Mesenchymal stem cell (in vitro differentiated cells and primary cell): ENCODE data around the gene BRIP1.

Experiments
- DNase-seq: peaks from one replicate; pipeline ENCODE4 v3.0.0-alpha.2; 2013
- H2AFZ ChIP-seq: one replicate; pipeline ENCODE4 v1.6.1; 2013; ENCODE audit warnings: low read depth, mild to moderate bottlenecking, control low read depth, inconsistent platforms, low read length, moderate library complexity
- H2AK5ac ChIP-seq: 2 replicates; pipeline ENCODE4 v1.6.1; 2013; ENCODE audit warnings: low read length, moderate library complexity, mild to moderate bottlenecking, inconsistent platforms; ENCODE audit not compliant: severe bottlenecking
- H2BK120ac ChIP-seq: one replicate; pipeline ENCODE4 v1.6.1; 2013; ENCODE audit warnings: low read depth, mild to moderate bottlenecking, inconsistent platforms, low read length, moderate library complexity
- H2BK12ac ChIP-seq, 2 experiments: one replicate each; pipeline ENCODE4 v1.6.1; 2013; ENCODE audit warnings: inconsistent platforms in 2 of 2, low read length in 2 of 2, mild to moderate bottlenecking in 2 of 2, moderate library complexity in 2 of 2, control low read depth in 1 of 2
- H2BK15ac ChIP-seq: one replicate; pipeline ENCODE4 v1.6.1; 2013; ENCODE audit warnings: mild to moderate bottlenecking, low read depth, inconsistent platforms; ENCODE audit not compliant: poor library complexity, severe bottlenecking
- H2BK5ac ChIP-seq: 2 replicates; pipeline ENCODE4 v1.6.1; 2013; ENCODE audit warnings: low read depth, mild to moderate bottlenecking, low read length, control low read depth, inconsistent platforms; ENCODE audit not compliant: poor library complexity, severe bottlenecking
- H3K14ac ChIP-seq, 2 experiments: one replicate each; pipeline ENCODE4 v1.6.1; 2013; ENCODE audit warnings: inconsistent platforms in 2 of 2, low read length in 2 of 2, control low read depth in 1 of 2, mild to moderate bottlenecking in 1 of 2, moderate library complexity in 1 of 2
- H3K18ac ChIP-seq, 2 experiments: one replicate each; pipeline ENCODE4 v1.6.1; 2013; ENCODE audit warnings: inconsistent platforms in 2 of 2, low read length in 2 of 2, control low read depth in 1 of 2, low read depth in 1 of 2, mild to moderate bottlenecking in 1 of 2
- H3K23ac ChIP-seq, 2 experiments: one replicate each; pipeline ENCODE4 v1.6.1; 2013; ENCODE audit warnings: inconsistent platforms in 2 of 2, low read length in 2 of 2, mild to moderate bottlenecking in 2 of 2, moderate library complexity in 2 of 2, control low read depth in 1 of 2
- H3K27ac ChIP-seq: 2 replicates; pipeline ENCODE4 v1.5.1; 2013; ENCODE audit warnings: mild to moderate bottlenecking, moderate library complexity, low read length, control low read depth, inconsistent platforms; ENCODE audit not compliant: poor library complexity, severe bottlenecking
- H3K27me3 ChIP-seq, 2 experiments: 2 replicates each; pipeline versions ENCODE4 v1.6.1 to v1.7.0; 2013; ENCODE audit warnings: low read length in 2 of 2, mild to moderate bottlenecking in 2 of 2, moderate library complexity in 2 of 2, control low read depth in 1 of 2, inconsistent platforms in 1 of 2; ENCODE audit not compliant: control insufficient read depth in 1 of 2, insufficient read depth in 1 of 2
- H3K36me3 ChIP-seq, 2 experiments: 2 replicates each; pipeline versions ENCODE4 v1.6.1 to v1.7.0; 2013; ENCODE audit warnings: low read length in 2 of 2, control low read depth in 1 of 2, inconsistent platforms in 1 of 2, low read depth in 1 of 2, mild to moderate bottlenecking in 1 of 2; ENCODE audit not compliant: insufficient read depth in 2 of 2, control insufficient read depth in 1 of 2
- H3K4ac ChIP-seq, 2 experiments: one replicate each; pipeline ENCODE4 v1.6.1; 2013; ENCODE audit warnings: inconsistent platforms in 2 of 2, low read length in 2 of 2, mild to moderate bottlenecking in 2 of 2, moderate library complexity in 2 of 2, control low read depth in 1 of 2, low read depth in 1 of 2
- H3K4me1 ChIP-seq: 2 replicates; pipeline ENCODE4 v1.6.1; 2013; ENCODE audit warnings: low read depth, low read length, control low read depth; ENCODE audit not compliant: control insufficient read depth, insufficient read depth
- H3K4me2 ChIP-seq: 2 replicates; pipeline ENCODE4 v1.6.1; 2013; ENCODE audit warnings: low read length, mild to moderate bottlenecking, inconsistent platforms; ENCODE audit not compliant: poor library complexity, severe bottlenecking
- H3K4me3 ChIP-seq, 2 experiments: 2 replicates each; pipeline versions ENCODE4 v1.5.1 to v1.7.0; 2013; ENCODE audit warnings: low read length in 2 of 2, mild to moderate bottlenecking in 2 of 2, control low read depth in 1 of 2, low read depth in 1 of 2; ENCODE audit not compliant: insufficient read depth in 1 of 2
- H3K79me1 ChIP-seq: replicated peaks from 2 replicates; pipeline ENCODE4 v1.6.1; 2013; ENCODE audit warnings: mild to moderate bottlenecking, control low read depth, low read length, inconsistent platforms; ENCODE audit not compliant: poor library complexity, severe bottlenecking
- H3K9ac ChIP-seq: 2 replicates; pipeline ENCODE4 v1.7.0; 2013; ENCODE audit warnings: mild to moderate bottlenecking, low read length, moderate library complexity
- H3K9me3 ChIP-seq: 2 replicates; pipeline ENCODE4 v1.7.0; 2013; ENCODE audit warnings: mild to moderate bottlenecking, low read length; ENCODE audit not compliant: control insufficient read depth
- H4K8ac ChIP-seq: one replicate; pipeline ENCODE4 v1.6.1; 2013; ENCODE audit warnings: inconsistent platforms, mild to moderate bottlenecking, low read length, moderate library complexity
- H4K91ac ChIP-seq: one replicate; pipeline ENCODE4 v1.6.1; 2013; ENCODE audit warnings: mild to moderate bottlenecking, low read length, inconsistent platforms
- WGBS: methylation state at CpG from one replicate; pipeline ENCODE4 v1.1.7; 2013; ENCODE audit warnings: mixed read lengths; 5-methylcytosine and 5-hydroxymethylcytosine counted together

Gene BRIP1

DNA sequence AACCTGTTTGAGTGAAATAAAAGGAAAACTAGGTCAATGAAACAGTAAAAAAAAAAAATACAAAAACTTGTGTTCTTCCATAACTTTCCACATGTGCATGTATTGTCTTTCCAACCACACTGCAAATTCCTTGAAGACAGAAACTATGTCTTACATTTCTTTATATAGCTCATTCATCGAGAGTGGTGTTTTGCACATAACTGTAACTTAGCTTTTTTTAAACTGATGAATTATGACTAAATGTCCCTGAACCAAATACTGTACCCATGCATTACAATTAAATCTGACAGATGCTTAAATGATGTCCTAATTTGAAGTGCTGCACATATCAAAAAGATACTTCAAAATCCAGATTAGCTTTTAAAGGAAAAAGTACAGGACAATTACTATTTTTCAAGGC is 50.1 kb downstream of the BRIP1 start:
- no peak overlapping the region for H3K27ac ChIP-seq
- H3K9me3 ChIP-seq, result no peaks in the 10 kb centered on the region
- no peaks in the 10 kb centered on the region for H3K27me3 ChIP-seq

DNA sequence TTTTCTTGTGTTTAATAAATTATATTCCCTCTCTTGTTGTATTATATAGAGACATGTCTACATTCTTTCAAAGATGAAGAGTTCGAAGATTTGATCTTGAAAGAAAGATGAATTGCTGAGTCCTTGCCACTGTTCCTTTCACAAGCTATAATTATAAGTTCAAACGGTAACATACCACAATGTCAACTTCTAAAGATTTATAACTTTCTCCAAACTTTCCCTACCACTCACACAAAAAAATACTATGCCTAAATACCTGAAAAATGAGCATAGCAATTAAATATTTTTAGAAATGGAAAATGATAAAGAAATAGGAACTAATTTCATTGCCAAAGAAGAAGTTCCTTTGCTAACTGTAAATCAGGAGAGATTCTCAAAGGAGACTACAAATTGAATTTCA is 50.6 kb downstream of the BRIP1 start:
- Histone ChIP-seq H3K9me3 (no peaks in the 10 kb centered on the region), H2BK5ac (no peak overlapping the region), H4K8ac (no peak overlapping the region), H2BK120ac (no peak overlapping the region), H4K91ac (no peak overlapping the region), H2BK12ac (no peak overlapping the region), H3K4ac (no peak overlapping the region), H3K27me3 (no peaks in the 10 kb centered on the region), H3K36me3 (no peaks in the 10 kb centered on the region), H3K4me2 (no peak overlapping the region), H3K79me1 (no peaks in the 10 kb centered on the region), H2AK5ac (no peak overlapping the region), H3K4me1 (no peaks in the 10 kb centered on the region), H3K27ac (no peak overlapping the region), H3K18ac (no peak overlapping the region), H3K9ac (no peak overlapping the region), H3K23ac (no peak overlapping the region), H2BK15ac (no peak overlapping the region), H3K14ac (no peak overlapping the region), H3K4me3 (no peak overlapping the region), H2AFZ (no peak overlapping the region)
- no peak for DNase-seq
- 85% methylated on average over 2 of the region's 2 CpGs for WGBS

More for the DNA sequence above, 50.1 kb downstream of the BRIP1 start:
- no peak overlapping the region for H2BK5ac ChIP-seq
- no CpG with 5 or more reads among the region's 1 CpG for WGBS
- no peak overlapping the region for H3K4me2 ChIP-seq
- H3K4me1 ChIP-seq, result no peaks in the 10 kb centered on the region
- no peak overlapping the region for H3K14ac ChIP-seq
- no peak overlapping the region for H4K8ac ChIP-seq
- no peak overlapping the region for H2BK120ac ChIP-seq
- no peak overlapping the region for H4K91ac ChIP-seq
- no peak overlapping the region for H2AFZ ChIP-seq
- no peaks in the 10 kb centered on the region for H3K79me1 ChIP-seq
- no peak overlapping the region for H3K23ac ChIP-seq
- no peak overlapping the region for H2BK15ac ChIP-seq
- no peak overlapping the region for H2AK5ac ChIP-seq
- H3K36me3 ChIP-seq, result no peaks in the 10 kb centered on the region
- H3K4me3 ChIP-seq, result no peak overlapping the region
- H3K9ac ChIP-seq, result no peak overlapping the region
- no peak overlapping the region for H3K18ac ChIP-seq
- DNase-seq, result no peak
- H3K4ac ChIP-seq, result no peak overlapping the region
- H2BK12ac ChIP-seq, result no peak overlapping the region

DNA sequence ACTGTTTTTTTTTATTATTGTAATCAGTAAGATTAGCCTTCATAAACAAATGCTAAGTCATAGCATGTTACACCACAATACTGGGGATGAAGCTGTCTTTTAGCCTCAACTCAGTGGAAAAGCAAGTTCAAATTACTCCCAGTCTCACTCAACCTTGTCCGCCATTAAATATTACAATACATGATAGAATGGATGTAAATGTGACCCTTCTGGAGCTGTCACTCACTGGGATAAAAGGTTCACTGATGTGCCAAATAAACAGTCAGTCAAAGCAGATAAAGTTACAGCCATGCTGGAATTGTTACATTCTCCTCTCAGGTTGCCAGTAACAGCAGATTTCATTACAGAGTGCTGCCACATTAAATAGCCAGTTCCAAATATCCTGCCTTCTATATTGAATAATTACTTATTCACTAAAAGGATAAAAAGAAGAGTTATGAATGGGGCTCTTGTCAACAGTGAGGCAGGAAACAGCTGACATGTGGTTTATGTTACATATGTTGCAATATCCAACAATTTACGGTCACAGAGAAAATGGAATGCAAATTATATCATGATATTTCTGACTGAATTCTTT is 53.4 kb downstream of the BRIP1 start:
- WGBS, result no CpG with 5 or more reads among the region's 2 CpGs

DNA sequence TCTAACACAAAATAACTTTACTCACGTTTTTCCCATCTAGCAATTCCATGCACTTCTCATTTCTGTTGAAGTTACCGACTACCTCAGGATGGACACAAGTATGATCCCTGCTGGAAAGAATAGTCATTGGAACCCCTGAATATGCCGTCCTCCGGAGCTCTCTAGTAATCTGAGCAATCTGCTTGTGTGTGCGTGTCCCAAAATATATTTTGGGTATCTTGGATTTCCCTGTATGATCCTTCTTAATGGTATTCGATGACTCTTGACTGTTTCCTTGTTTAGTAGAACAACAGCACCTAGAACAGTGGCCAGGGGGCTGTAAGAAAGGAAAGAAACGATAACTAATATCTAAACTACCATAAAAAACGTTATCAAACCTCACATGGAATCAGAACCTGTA is 54.9 kb downstream of the BRIP1 start:
- Histone ChIP-seq H3K4me3 (no peak overlapping the region), H3K9me3 (no peaks in the 10 kb centered on the region), H3K4me1 (no peaks in the 10 kb centered on the region), H4K91ac (no peak overlapping the region), H3K4ac (no peak overlapping the region), H3K79me1 (no peaks in the 10 kb centered on the region), H3K18ac (no peak overlapping the region), H2AFZ (no peak overlapping the region), H3K14ac (no peak overlapping the region), H3K27ac (no peak overlapping the region), H2AK5ac (no peak overlapping the region), H3K9ac (no peak overlapping the region), H3K4me2 (no peak overlapping the region), H2BK5ac (no peak overlapping the region), H3K23ac (no peak overlapping the region), H2BK12ac (no peak overlapping the region), H4K8ac (no peak overlapping the region), H3K36me3 (no peaks in the 10 kb centered on the region), H2BK120ac (no peak overlapping the region), H3K27me3 (no peaks in the 10 kb centered on the region), H2BK15ac (no peak overlapping the region)
- no peak for DNase-seq
- WGBS, result 96% methylated on average over 6 of the region's 8 CpGs

More for the DNA sequence above, 53.4 kb downstream of the BRIP1 start:
- no peak overlapping the region for H2BK5ac ChIP-seq
- no peak overlapping the region for H3K4me2 ChIP-seq
- H3K4ac ChIP-seq, result no peak overlapping the region
- no peak overlapping the region for H3K18ac ChIP-seq
- no peak overlapping the region for H2AK5ac ChIP-seq
- peak; percentile 61 for DNase-seq
- H3K23ac ChIP-seq, result no peak overlapping the region
- no peak overlapping the region for H3K14ac ChIP-seq
- H3K27me3 ChIP-seq, result no peaks in the 10 kb centered on the region
- no peak overlapping the region for H2BK15ac ChIP-seq
- H3K27ac ChIP-seq, result no peak overlapping the region
- no peak overlapping the region for H2BK12ac ChIP-seq
- no peaks in the 10 kb centered on the region for H3K4me1 ChIP-seq
- H3K9me3 ChIP-seq, result no peaks in the 10 kb centered on the region
- no peak overlapping the region for H2BK120ac ChIP-seq
- H3K4me3 ChIP-seq, result no peak overlapping the region
- no peak overlapping the region for H3K9ac ChIP-seq
- no peaks in the 10 kb centered on the region for H3K36me3 ChIP-seq
- no peak overlapping the region for H2AFZ ChIP-seq
- no peak overlapping the region for H4K91ac ChIP-seq
- H3K79me1 ChIP-seq, result no peaks in the 10 kb centered on the region
- H4K8ac ChIP-seq, result no peak overlapping the region
